Fibroblast of skin of left biceps (primary cell): Measurements from ENCODE around the gene RPS23.

Experiments used
- DNase-seq, 2 experiments: peaks; one replicate each; pipeline ENCODE4 v3.0.0-alpha.2; 2013; ENCODE audit warnings: low read depth in 2 of 2

The RPS23 gene

DNA sequence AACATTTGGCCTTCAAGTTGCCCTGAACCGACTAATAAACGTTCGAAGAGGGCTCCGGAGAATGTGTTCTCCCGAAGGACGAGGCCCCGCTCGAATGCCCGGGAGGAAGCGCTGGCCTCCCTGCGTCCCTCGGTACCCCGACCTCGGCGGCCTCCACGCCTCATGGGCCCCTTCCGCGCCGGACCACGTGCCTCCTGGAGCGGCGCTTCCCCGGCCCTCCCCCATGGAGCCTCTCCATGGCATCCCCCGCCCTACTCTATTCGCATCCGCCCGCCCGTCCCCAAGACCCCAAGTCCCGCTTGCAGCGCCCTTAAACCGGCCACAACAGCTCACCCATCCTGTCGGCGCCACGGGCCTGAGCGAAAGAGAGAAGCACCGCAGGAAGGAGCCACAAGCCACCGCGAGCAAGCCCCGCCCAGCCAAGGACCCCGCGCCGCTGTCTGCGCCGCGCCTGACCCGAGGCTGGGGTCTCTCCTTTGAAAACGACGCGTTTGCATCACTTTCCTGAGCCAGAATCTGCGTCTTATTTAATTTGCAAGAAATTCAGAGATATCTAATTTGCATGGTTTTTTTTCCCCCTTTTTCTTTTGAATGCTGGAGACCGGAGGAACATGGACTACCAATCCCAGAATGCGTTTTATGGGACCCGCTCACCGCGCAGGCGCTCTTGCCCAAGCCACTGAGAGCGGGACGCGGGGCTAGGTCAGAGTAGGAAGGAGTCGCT is at the start of gene RPS23:
TSS of gene RPS23 (minus strand) at position 368 of the 724 bp plus-strand sequence. CDS start at position 337, 31 bp downstream.
- DNase-seq: peak; percentile 79 to 82

DNA sequence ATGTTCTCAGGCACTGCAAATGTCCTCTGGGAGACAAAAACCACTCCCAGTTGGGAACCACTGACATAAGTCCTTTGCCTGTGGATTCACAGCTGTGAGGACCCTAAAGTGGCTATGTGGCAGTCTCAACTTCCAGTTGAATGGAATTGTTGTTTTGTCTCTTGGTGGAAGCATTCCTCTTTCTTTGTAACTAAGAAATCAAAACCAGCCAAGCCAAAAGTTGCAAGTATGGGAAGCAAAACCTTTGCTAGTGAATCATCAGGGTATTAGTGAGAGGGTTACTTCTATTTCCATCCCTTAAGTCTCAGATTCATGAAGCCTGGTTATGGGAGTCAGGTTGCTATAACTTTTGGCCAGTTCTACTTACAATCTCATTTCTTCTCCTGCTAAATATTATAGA is 49.8 kb upstream of the RPS23 start:
- DNase-seq: no peak

DNA sequence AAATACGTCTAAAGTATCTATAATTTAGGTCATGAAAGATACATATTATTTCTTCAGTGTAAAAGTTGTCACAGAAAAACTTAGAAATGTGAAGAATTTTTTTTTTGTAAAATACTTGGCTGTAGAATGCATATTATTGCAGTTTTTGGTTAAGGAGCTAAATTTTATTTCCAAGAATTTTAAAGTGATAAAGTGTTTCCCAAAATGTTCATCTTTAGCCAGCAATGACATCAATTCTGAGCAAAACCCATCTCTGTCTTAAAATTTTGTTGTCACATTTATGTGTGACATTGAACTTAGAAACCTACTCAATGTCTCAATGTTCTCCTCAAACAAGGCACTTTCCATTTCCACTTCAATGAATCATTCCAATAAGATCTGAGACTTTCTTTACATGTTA is 47.8 kb upstream of the RPS23 start:
- no peak for DNase-seq

- DNase-seq: no peak
These were observed 47.0 kb upstream of the RPS23 start for GRCh38 chr5:82325155-82325554.

DNA sequence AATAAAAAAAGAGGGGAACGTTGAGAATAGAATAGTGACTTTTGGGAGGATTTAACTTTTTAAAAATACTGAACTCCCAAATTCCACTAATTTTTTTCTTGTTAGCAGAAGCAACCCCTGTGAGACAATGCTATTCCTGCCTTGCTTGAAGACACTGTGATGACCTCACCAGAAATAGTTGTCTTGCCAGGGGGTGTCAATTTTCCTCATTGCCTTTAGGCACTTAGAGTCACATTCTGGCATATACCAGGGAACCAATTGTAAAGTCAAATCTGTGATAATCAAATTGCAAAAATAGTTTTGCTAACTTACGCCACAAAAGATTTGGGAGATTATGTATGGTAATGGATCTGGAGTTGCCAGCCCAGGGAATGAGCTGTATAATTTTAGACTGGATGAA is 42.8 kb upstream of the RPS23 start:
- DNase-seq: no peak

DNA sequence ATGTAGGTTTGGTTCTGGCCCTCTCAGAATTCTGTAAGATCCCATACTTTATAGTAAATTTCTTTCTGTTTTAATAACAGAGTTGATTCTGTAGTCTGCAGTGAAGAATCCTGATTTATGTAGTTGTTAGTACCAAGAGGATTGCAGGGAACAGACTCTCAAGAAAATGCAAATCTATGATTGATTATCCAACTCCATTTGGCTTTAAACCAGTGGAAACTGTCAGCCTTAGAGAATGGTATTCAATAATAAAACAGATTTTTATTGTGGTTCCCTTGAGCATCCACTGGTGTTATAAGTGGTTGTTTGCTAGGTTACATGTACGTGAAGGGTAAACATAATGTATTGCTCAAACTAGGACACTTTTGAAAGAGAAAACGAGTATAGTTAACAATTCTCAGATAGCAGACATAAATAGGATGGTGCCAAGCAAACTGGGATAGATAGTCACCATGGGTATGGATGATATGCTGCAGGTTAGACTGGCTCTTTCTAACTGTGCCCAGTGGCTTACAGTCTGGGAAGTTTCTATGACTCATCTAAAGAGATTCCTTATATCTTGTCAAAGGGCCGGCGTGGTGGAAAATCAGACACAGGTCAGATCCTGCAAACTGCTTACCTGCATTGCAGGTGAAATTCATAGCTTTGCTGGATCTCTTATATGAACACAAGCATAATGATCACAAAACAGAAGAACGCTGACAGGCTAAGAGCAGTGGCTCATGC is 41.7 kb upstream of the RPS23 start:
- DNase-seq: no peak

GRCh38 chr5:82319192-82319591 is 41.0 kb upstream of the RPS23 start:
- no peak for DNase-seq

- no peak for DNase-seq
These were observed 37.0 kb upstream of the RPS23 start for GRCh38 chr5:82314964-82315758.

GRCh38 chr5:82313016-82313415 is 34.9 kb upstream of the RPS23 start:
- no peak for DNase-seq

DNA sequence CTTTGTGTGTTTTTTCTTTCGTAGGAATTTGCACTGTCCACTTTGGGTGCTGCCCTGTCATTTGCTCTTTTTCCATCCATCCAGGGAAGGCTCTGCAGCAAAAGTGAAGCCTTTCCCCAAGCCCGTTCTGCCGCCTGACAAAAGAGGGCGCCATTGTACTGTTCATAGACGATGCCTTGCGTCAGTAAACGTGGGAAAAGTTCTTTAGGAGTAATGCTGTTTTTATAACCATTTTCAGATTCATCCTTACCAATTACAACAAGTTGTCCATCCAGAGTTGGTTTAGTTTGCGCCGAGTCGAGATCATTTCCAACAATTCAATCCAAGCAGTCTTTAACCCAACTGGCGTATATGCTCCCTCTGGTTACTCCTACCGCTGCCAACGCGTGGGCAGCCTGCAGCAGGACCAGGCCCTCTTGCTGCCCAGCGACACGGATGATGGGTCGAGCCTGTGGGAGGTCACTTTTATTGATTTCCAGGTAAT is 34.3 kb upstream of the RPS23 start:
- DNase-seq: no peak

GRCh38 chr5:82309091-82309531 is 31.0 kb upstream of the RPS23 start:
- no peak for DNase-seq

GRCh38 chr5:82308416-82308815 is 30.3 kb upstream of the RPS23 start:
- no peak for DNase-seq

GRCh38 chr5:82307451-82307850 is 29.3 kb upstream of the RPS23 start:
- DNase-seq: no peak

DNA sequence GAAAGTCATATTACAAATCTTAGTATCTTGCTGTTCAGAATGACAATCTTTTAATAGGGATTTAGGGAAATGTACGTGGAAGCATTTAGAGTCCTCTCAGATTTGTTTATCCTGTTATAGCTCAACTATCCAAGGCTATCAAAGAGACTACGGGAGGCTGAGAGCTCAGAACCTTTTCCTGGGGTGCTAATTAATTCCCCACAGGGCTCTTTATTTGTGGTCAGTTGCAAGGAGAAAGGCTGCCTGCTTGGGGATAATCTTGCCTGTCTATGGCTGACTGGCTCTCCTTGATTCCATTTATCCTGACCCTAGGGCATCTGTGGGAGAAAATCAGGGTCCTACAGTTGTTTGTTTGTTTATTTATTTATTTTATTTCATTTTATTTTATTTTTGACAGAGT is 28.0 kb upstream of the RPS23 start:
- no peak for DNase-seq

DNA sequence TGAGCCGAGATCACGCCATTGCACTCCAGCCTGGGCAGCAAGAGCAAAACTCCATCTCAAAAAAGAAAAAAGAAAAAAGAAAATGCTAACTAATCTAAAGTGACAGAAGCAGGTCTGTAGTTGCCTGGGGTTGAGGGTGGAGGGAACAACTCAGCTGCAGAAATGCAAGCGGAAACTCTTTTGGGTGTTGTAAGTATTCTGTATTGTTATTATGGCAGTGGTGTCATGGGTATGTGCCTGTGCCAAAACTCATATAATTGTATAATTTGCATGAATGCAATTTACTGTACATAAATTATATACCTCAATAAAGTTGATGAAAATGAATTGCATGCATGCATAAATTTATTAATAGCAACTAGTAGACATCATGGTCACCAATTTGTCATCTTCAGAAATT is 23.0 kb upstream of the RPS23 start:
- DNase-seq: no peak

DNA sequence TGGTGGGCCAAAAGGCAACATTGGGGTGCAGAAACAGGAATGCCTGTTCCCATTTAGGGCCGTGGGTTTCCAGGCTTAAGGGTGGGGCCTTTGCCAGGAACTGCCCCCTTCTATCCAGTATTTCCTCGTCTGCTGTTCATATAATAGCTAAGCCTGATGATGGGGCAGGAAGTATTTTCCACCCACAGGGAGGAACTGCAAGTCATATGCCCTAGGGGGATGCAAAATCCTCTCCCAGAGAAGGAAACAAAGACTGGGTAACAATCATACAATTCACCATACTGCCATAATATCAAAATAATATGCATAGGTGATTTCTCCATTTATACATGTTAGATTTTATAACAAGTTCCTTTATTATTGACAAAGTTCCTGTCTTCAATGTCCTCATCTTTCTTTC is 20.5 kb upstream of the RPS23 start:
- DNase-seq: no peak

DNA sequence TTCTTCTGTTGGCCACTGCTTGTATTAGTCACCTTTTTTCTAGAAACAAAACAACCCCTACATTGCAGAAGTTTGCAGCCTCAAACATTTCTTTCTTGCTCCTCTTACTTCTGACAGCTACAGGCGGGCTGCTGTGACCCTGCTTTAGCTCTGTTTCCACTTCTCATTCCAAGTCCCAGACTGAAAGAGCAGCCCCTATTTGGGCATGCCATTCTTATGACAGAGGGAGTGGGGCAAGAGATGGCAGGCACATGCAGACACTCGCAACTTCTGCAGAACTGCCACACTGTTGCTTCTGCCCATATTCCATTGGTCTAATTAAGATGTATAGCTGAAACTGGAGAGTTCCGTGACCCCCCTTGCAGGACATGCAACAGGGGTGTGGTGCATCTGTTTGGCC is 19.6 kb upstream of the RPS23 start:
- no peak for DNase-seq

GRCh38 chr5:82296929-82297328 is 18.8 kb upstream of the RPS23 start:
- DNase-seq: no peak

- DNase-seq: no peak
These were observed 17.9 kb upstream of the RPS23 start for GRCh38 chr5:82295959-82296531.

GRCh38 chr5:82295144-82295543 is 17.0 kb upstream of the RPS23 start:
- no peak for DNase-seq

GRCh38 chr5:82291420-82291819 is 13.3 kb upstream of the RPS23 start:
- DNase-seq: no peak

DNA sequence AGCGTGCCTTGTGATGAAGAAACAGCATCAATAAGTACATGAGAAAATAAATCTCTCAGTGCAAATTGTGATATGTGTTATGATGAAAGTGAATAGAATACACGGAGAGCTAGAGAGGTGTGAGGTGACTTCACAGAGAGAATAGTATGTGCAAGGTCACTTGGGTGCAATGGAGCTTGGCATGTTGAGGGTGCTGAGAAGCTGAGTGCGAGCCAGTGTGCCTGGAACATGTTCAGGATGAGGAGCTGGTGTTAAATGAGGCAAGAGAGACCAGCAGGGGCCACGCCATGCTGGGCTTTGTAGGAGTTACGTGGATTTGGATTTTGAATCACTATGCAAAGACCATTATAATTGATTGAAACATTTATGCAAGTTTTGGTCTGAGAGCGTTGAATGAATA is 12.8 kb upstream of the RPS23 start:
- no peak for DNase-seq
